Measurements from ENCODE around the gene SEC14L2.
"Not testable (repeated sequence)": the region's sequence is repeated elsewhere in the genome, so short reads cannot be mapped to it uniquely, and the experiment has no call there.

SEC14L2 gene

GRCh38 chr22:30426388-30427353, 29.9 kb downstream of the SEC14L2 start:
- peak; percentile 94 for DNase-seq (ENCODE audit: low spot score)

DNA sequence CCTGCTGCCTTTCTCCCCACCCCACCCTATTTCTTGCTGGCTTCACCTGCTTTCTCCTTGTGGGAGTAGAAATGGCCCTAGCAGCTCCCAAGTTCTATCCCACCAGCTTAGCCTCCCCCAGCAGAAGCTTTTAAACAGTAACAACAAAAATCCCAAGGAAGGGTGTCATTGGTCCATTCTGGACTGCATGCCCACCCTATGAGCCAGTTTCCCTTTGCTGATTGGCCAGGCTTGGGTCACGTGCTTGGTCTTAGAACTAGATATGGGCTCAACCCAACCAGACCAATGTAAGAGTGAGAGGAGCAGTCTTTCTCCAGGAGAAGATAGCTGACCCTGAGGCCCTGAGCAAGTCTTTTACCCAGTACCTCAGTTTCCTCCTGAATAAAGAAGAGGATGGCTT, 31.1 kb downstream of the SEC14L2 start:
- no peak for DNase-seq (ENCODE audit: low spot score)

GRCh38 chr22:30429887-30430286, 33.1 kb downstream of the SEC14L2 start:
- DNase-seq (ENCODE audit: low spot score), result no peak

GRCh38 chr22:30430933-30431332, 34.1 kb downstream of the SEC14L2 start:
- DNase-seq (ENCODE audit: low spot score), result no peak

- no peak for DNase-seq (ENCODE audit: low spot score)
Measured at GRCh38 chr22:30432096-30432495, 35.3 kb downstream of the SEC14L2 start.

GRCh38 chr22:30432520-30432919, 35.7 kb downstream of the SEC14L2 start:
- DNase-seq (ENCODE audit: low spot score), result no peak

DNA sequence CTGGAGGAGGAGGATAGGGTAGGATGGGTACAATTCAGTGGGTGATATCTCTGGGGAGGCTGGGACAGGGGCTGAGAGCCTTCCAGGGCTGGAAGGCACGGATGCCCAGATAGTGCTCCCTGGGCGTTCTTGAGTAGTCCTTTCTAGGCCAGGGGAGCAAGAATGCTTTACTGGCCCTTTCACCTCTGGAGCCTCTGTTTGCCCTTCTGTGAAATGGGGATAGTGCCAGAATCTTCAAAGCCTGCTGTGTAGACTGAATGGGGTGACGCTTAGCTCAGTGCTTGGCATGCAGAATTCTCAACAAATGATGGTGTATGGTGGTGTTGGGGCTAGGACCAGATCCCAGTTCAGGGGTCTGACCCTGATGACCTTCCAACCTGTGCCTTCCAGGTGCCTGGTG, 36.4 kb downstream of the SEC14L2 start:
- no peak for DNase-seq (ENCODE audit: low spot score)

DNA sequence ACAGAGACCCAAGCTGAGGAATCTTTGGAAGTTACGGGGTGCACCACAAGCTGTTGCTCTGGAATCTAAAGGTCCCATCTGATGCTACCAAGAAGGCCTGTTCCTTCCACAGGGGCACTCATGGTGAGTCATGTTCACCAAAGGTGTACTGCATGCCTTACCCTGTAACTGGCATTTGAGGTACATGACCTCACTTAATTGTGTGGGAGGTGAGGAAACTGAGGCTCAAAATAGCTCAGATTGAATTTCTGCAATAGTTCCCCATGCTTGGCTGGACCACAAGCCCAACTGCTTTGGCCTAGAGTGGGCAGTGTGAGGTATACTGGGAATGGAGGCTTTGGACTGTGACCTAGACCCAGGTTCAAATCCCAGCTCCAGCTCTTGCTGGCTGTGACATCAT, 37.0 kb downstream of the SEC14L2 start:
- DNase-seq (ENCODE audit: low spot score), result no peak

DNA sequence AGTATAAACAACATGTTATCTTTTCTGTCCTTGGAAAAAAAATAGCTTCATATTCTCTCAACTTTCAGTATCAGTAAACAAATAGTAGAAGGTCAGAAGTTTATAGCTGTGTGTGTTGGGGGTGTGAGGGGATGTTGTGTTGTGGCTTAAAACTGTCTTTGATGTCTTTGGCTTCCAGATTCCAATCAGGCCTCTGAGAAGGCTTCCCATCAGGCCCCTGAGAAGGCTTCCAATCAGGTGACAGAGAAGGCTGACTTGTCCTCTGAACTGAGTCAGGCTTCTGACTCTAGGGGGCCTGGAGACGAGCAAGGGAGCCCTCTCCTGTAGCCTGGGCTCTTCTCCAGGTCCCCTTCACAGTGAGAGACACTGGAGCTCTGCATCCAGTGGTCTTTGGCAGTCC, 38.0 kb downstream of the SEC14L2 start:
- no peak for DNase-seq (ENCODE audit: low spot score)

GRCh38 chr22:30435674-30436126, 38.9 kb downstream of the SEC14L2 start:
- DNase-seq (ENCODE audit: low spot score), result peak; percentile 88

GRCh38 chr22:30436196-30436595, 39.4 kb downstream of the SEC14L2 start:
- DNase-seq (ENCODE audit: low spot score), result no peak

- DNase-seq (ENCODE audit: low spot score), result no peak
Measured at GRCh38 chr22:30438559-30438958, 41.7 kb downstream of the SEC14L2 start.

DNA sequence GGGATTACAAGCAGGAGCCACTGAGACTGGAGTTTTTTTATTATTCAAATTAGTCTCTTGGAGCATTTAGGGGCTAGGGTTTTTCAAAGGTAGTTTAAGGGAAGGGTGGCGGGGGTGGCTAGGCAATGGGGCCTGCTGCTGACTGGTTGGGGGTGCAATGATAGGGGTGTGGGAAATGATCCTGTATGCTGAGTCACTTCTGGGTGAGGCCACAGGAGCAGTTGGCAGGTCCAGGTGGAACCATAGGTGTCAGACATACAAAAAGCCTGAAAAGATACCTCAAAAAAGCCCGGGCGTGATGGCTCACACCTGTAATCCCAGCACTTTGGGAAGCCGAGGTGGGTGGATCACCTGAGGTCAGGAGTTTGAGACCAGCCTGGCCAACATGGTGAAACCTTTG, 42.4 kb downstream of the SEC14L2 start:
- DNase-seq (ENCODE audit: low spot score), result no peak

- DNase-seq (ENCODE audit: low spot score), result no peak
Measured at GRCh38 chr22:30439836-30440235, 43.0 kb downstream of the SEC14L2 start.

- no peak for DNase-seq (ENCODE audit: low spot score)
Measured at GRCh38 chr22:30441088-30441487, 44.3 kb downstream of the SEC14L2 start.

GRCh38 chr22:30444632-30445437, 48.0 kb downstream of the SEC14L2 start:
- DNase-seq (ENCODE audit: low spot score), result peak; percentile 79

DNA sequence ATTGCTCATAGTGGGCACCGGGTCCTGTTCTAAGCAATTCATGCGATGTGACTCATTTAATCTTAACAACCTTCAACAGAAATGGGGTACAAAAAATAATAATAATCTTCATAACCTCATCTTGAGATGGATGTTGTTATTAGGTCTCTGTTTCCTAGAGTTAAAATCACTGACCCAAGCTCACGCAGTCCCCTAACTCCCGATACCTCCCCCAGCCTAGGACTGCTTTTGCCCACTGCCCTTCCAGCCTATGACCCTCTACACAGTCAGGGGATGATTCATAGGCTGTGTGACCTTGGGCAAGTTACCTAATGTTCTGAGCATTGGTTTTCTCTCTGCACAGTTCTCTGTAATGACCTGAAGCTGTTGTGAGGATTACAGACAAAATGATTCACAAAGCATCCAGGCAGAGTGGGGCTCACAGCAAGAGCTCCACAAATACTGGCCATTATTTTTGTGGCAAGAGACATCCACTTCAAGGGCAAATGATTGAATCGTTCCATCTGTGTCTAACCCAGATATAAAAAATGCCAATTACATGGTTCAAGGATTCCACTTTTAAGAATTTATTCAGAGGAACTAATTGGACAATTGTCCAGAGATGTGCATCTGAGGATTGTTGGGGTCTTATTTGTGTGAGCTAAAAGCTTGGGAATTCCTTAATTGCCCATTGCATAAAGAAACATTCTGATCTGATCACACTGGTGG, 48.8 kb downstream of the SEC14L2 start:
- no peak for DNase-seq (ENCODE audit: low spot score)

GRCh38 chr22:30447656-30448055, 50.8 kb downstream of the SEC14L2 start:
- DNase-seq (ENCODE audit: low spot score), result no peak

DNA sequence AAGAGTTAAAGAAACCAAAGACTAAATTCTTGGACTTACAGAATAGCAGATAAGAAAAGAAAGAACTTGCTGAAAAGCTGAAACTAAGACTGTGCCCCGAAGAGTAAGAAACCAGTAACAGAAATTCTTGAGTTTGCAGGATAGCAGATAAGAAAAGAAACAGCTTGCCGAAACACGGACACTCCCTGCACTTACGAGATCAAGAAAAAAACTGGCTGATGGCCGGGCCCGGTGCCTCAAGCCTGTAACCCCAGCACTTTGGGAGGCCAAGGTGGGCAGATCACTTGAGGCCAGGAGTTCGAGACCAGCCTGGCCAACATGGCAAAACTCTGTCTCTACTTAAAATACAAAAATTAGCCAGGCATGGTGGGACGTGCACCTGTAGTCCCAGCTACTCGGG, 54.7 kb downstream of the SEC14L2 start:
- DNase-seq (ENCODE audit: low spot score), result not testable (repeated sequence)

DNA sequence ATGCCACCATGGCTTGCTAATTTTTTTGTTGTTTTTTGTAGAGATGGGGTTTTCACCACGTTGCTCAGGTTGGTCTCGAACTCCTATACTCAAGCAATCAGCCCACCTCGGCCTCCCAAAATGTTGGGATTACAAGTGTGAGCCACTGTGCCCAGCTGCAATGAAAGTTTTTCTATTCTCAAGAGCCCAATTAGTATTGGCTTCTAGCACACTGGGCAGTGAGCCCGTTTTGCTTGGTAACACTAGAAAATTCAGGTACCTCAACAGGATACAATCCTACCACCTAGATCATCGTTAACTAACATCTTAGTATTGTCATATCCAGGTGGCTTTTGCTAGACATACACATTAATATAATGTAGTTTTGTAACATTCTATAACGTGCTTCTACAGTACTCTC, 56.0 kb downstream of the SEC14L2 start:
- no peak for DNase-seq (ENCODE audit: low spot score)

DNA sequence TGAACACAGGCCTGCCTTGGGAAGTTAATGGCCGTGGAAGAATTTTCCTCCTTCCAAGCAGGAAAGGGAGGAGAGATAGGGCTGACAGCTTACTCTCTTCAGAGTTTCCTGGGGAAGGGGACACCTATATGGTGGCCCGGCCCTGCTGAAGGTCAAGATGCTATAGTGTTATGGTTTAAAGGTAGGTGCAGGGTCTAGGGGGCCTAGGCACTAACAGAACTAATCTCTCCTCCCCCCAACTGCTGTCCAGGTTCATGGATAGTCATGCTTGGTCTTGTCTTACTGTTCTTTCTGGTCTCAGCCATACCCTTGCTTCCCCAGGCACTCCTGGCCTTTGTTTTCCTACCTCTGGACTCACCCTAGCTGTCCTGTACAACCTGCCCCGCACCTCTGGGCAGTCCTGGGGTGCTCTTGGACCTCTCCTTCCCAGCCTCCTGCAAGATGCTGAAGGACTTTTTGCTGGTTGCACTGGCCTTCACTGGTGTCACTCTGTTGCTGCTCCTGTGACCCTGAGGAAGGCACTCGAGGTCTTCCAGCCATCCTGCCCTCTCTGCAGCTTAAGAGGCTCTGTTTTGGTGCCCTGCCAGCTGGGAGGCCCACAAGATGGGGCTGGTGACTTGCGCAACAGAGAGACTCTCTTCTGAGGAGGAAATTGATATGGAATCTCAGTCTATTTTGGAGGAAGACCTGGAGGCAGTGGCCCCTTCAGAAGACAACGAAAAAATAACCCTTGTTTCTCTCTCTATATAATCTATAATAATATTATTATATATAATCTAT, 57.1 kb downstream of the SEC14L2 start:
- DNase-seq (ENCODE audit: low spot score), result peak; percentile 24

All from activated CD4-positive, alpha-beta T cell treated with anti-CD3 and anti-CD28 coated beads, Interleukin-2, Interleukin-4, amounts not matched to agents 100 ng/mL and 50 ng/mL, durations not matched to agents 16 hours and 8 hours (primary cell).